HepG2 (cell line): ENCODE data around the gene GNAI2. TPM values are rescaled to one million over a fixed set of nuclear protein-coding genes. Genes with fewer than 3 reads are reported as not detected.

Experiments
- CAMTA2 ChIP-seq: sonication (generic); formaldehyde crosslinking; IDR thresholded peaks from 2 replicates; pipeline ENCODE4 v1.4.0; 2020; ENCODE audit warnings: mild to moderate bottlenecking, missing genetic modification reagents, borderline replicate concordance
- CBFB ChIP-seq: sonication (generic); formaldehyde crosslinking; IDR thresholded peaks from 2 replicates; pipeline ENCODE4 v1.4.0; 2020; ENCODE audit warnings: missing genetic modification reagents
- CREB1 ChIP-seq, 2 experiments: fragments of 450-650 bp in 1 of 2; IDR thresholded peaks; 2 replicates each; pipeline ENCODE4 v1.6.1; 2016 to 2017; ENCODE audit warnings: control low read depth in 1 of 2, mild to moderate bottlenecking in 1 of 2, missing compliant biosample characterization in 1 of 2, missing genetic modification characterization in 1 of 2
- CREB3 ChIP-seq: sonication (generic); formaldehyde crosslinking; IDR thresholded peaks from 2 replicates; pipeline ENCODE4 v1.5.0; 2020; ENCODE audit warnings: missing genetic modification reagents
- DMAP1 ChIP-seq: IDR thresholded peaks from 2 replicates; pipeline ENCODE4 v1.6.1; 2016
- GATAD2A ChIP-seq: IDR thresholded peaks from 2 replicates; pipeline ENCODE4 v1.6.1; 2016
- MED13 ChIP-seq: sonication (generic); formaldehyde crosslinking; IDR thresholded peaks from 2 replicates; pipeline ENCODE4 v1.5.0; 2020; ENCODE audit warnings: missing genetic modification reagents
- MIXL1 ChIP-seq: IDR thresholded peaks from 2 replicates; pipeline ENCODE4 v1.6.1; 2016
- NR2F2 ChIP-seq: IDR thresholded peaks from 2 replicates; pipeline ENCODE4 v1.6.1; 2012; ENCODE audit warnings: low read depth, inconsistent platforms, borderline replicate concordance
- PHF5A ChIP-seq: IDR thresholded peaks from one replicate; pipeline ENCODE4 v1.6.1; 2018; ENCODE audit warnings: low read depth, missing genetic modification reagents; ENCODE audit not compliant: unreplicated experiment
- PLSCR1 ChIP-seq: sonication (generic); formaldehyde crosslinking; IDR thresholded peaks from 2 replicates; pipeline ENCODE4 v1.5.0; 2020; ENCODE audit warnings: missing genetic modification reagents, mild to moderate bottlenecking, borderline replicate concordance
- SAP130 ChIP-seq: IDR thresholded peaks from 2 replicates; pipeline ENCODE4 v1.6.1; 2016; ENCODE audit warnings: low read depth
- SP5 ChIP-seq: IDR thresholded peaks from 2 replicates; pipeline ENCODE4 v1.6.1; 2016; ENCODE audit warnings: low read depth, borderline replicate concordance
- TGIF2 ChIP-seq: IDR thresholded peaks from 2 replicates; pipeline ENCODE4 v1.6.1; 2016; ENCODE audit warnings: control low read depth, missing compliant biosample characterization
- XRCC5 ChIP-seq: fragments of 200-400 bp; formaldehyde crosslinking; optimal IDR thresholded peaks from 2 replicates; pipeline ENCODE3; 2017; ENCODE audit warnings: mild to moderate bottlenecking, low read length
- ZBTB7B ChIP-seq: sonication (generic); formaldehyde crosslinking; IDR thresholded peaks from 2 replicates; pipeline ENCODE4 v1.4.0; 2020; ENCODE audit warnings: missing genetic modification reagents
- ZBTB8A ChIP-seq: sonication (generic); formaldehyde crosslinking; IDR thresholded peaks from 2 replicates; pipeline ENCODE4 v1.4.0; 2020; ENCODE audit warnings: mild to moderate bottlenecking, low read depth, missing genetic modification reagents, borderline replicate concordance
- ZNF33B ChIP-seq: sonication (generic); formaldehyde crosslinking; IDR thresholded peaks from 2 replicates; pipeline ENCODE4 v1.5.1; 2020; ENCODE audit warnings: mild to moderate bottlenecking, missing genetic modification reagents
- ZNF501 ChIP-seq: sonication (generic); formaldehyde crosslinking; IDR thresholded peaks from 2 replicates; pipeline ENCODE4 v1.5.1; 2020; ENCODE audit warnings: mild to moderate bottlenecking, moderate library complexity, missing genetic modification reagents
- ZNF589 ChIP-seq: sonication (generic); formaldehyde crosslinking; conservative IDR thresholded peaks from 2 replicates; pipeline ENCODE4 v1.8.0; 2022; ENCODE audit warnings: mild to moderate bottlenecking, moderate library complexity, missing genetic modification reagents
- ZNF772 ChIP-seq: sonication (generic); formaldehyde crosslinking; IDR thresholded peaks from 2 replicates; pipeline ENCODE4 v1.5.0; 2020; ENCODE audit warnings: mild to moderate bottlenecking, missing genetic modification reagents
- ZSCAN30 ChIP-seq: sonication (generic); formaldehyde crosslinking; IDR thresholded peaks from 2 replicates; pipeline ENCODE4 v1.5.0; 2020; ENCODE audit warnings: mild to moderate bottlenecking, missing genetic modification reagents
- polyA plus RNA-seq, 8 experiments: library from polyadenylated mRNA; depleted of rRNA in 3 of 8; stranded (reverse) in 7 of 8; unstranded in 1 of 8; fragments of >200 nt; fragmentation: Illumina TruSeq in 4 of 8; extraction: Trizol in 4 of 8; gene quantifications; 2 replicates each; pipeline versions ENCODE4 v1.2.1 to v1.2.3, GENCODE V29; 2011 to 2016; ENCODE audit warnings: low read depth in 4 of 8, missing spikeins in 1 of 8, mixed read lengths in 1 of 8; ENCODE audit not compliant: insufficient read depth in 1 of 8
- total RNA-seq, 5 experiments: library from RNA; depleted of rRNA; stranded (reverse); fragments of >200 nt; fragmentation: Illumina TruSeq; extraction: Trizol; gene quantifications; 2 replicates each; pipeline ENCODE4 v1.2.3, GENCODE V29; 2016; ENCODE audit warnings: low read depth in 1 of 5
- TF ChIP-seq, protein P1 (sequence below): sonication (generic); formaldehyde crosslinking; conservative IDR thresholded peaks from 2 replicates; pipeline ENCODE4 v1.8.0; 2022; ENCODE audit warnings: mild to moderate bottlenecking, moderate library complexity, missing genetic modification reagents
- TF ChIP-seq, protein P2 (sequence below): sonication (generic); formaldehyde crosslinking; IDR thresholded peaks from 2 replicates; pipeline ENCODE4 v1.8.0; 2023; ENCODE audit warnings: mild to moderate bottlenecking, missing genetic modification reagents
- TF ChIP-seq, protein P3 (sequence below): sonication (generic); formaldehyde crosslinking; IDR thresholded peaks from 2 replicates; pipeline ENCODE4 v1.5.1; 2020; ENCODE audit warnings: missing genetic modification reagents, mild to moderate bottlenecking, borderline replicate concordance

GNAI2 gene
- total and polyA plus RNA-seq, 2 of the 13 experiments (the other 11 are each of a cell fraction or from before 2014, with no cell fraction given) = 51.1 to 66.2 TPM

- TF ChIP-seq ZBTB8A (CRISPR knock-in tag) (no peak), PHF5A (CRISPR knock-in tag) (no peak), MED13 (CRISPR knock-in tag) (peak; percentile 3; the same call in 1 of the 2 replicates), CREB3 (no peak), ZNF589 (CRISPR knock-in tag) (peak; percentile 6; the same call in 1 of the 2 replicates), CBFB (CRISPR knock-in tag) (peak; percentile 78), TGIF2 (CRISPR knock-in tag) (0 out of 2 replicates have a peak, but pooled peaks have one; percentile 9), ZNF33B (CRISPR knock-in tag) (no peak; the same call in 1 of the 2 replicates), CAMTA2 (CRISPR knock-in tag) (no peak), PLSCR1 (CRISPR knock-in tag) (no peak), SAP130 (peak; percentile 54), ZNF501 (CRISPR knock-in tag) (peak; percentile 50; the same call in 1 of the 2 replicates), GATAD2A (CRISPR knock-in tag) (peak; percentile 31), DMAP1 (CRISPR knock-in tag) (peak; percentile 79; the same call in 1 of the 2 replicates), ZSCAN30 (CRISPR knock-in tag) (no peak), ZNF772 (CRISPR knock-in tag) (peak; percentile 77; the same call in 1 of the 2 replicates), SP5 (peak; percentile 72), NR2F2 (no peak), MIXL1 (CRISPR knock-in tag) (peak; percentile 35; the same call in 1 of the 2 replicates), ZBTB7B (CRISPR knock-in tag) (peak; percentile 35; the same call in 1 of the 2 replicates), CREB1 (IDR thresholded peaks at IDR 0.05) (peak; percentile 90; the same call in 1 of the 2 replicates), CREB1 (CRISPR knock-in tag; IDR thresholded peaks at IDR 0.05) (no peak), XRCC5 (peak; percentile 67)
- TF ChIP-seq, protein P1, sequence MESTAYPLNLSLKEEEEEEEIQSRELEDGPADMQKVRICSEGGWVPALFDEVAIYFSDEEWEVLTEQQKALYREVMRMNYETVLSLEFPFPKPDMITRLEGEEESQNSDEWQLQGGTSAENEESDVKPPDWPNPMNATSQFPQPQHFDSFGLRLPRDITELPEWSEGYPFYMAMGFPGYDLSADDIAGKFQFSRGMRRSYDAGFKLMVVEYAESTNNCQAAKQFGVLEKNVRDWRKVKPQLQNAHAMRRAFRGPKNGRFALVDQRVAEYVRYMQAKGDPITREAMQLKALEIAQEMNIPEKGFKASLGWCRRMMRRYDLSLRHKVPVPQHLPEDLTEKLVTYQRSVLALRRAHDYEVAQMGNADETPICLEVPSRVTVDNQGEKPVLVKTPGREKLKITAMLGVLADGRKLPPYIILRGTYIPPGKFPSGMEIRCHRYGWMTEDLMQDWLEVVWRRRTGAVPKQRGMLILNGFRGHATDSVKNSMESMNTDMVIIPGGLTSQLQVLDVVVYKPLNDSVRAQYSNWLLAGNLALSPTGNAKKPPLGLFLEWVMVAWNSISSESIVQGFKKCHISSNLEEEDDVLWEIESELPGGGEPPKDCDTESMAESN (CRISPR knock-in tag) = peak; percentile 80
- TF ChIP-seq, protein P2, sequence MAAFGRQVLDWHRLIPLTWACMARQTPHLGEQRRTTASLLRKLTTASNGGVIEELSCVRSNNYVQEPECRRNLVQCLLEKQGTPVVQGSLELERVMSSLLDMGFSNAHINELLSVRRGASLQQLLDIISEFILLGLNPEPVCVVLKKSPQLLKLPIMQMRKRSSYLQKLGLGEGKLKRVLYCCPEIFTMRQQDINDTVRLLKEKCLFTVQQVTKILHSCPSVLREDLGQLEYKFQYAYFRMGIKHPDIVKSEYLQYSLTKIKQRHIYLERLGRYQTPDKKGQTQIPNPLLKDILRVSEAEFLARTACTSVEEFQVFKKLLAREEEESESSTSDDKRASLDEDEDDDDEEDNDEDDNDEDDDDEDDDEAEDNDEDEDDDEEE (CRISPR knock-in tag) = 0 out of 2 replicates have a peak, but pooled peaks have one; percentile 18
- TF ChIP-seq, protein P3, sequence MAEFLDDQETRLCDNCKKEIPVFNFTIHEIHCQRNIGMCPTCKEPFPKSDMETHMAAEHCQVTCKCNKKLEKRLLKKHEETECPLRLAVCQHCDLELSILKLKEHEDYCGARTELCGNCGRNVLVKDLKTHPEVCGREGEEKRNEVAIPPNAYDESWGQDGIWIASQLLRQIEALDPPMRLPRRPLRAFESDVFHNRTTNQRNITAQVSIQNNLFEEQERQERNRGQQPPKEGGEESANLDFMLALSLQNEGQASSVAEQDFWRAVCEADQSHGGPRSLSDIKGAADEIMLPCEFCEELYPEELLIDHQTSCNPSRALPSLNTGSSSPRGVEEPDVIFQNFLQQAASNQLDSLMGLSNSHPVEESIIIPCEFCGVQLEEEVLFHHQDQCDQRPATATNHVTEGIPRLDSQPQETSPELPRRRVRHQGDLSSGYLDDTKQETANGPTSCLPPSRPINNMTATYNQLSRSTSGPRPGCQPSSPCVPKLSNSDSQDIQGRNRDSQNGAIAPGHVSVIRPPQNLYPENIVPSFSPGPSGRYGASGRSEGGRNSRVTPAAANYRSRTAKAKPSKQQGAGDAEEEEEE (CRISPR knock-in tag) = no peak
Measured at GRCh38 chr3:50298836-50299637, 63.0 kb downstream of the GNAI2 start, which contains the start of the genes HYAL3 and NAA80 (continued).
